Pancreas (tissue), 10 donors: ENCODE results near the gene TIMM17A. TPM values are rescaled to one million over a fixed set of nuclear protein-coding genes. Genes with fewer than 3 reads are reported as not detected.
A peak's percentile ranks its signal among the peaks of the same experiment; 100 is the strongest.

ENCODE experiments used
- ATAC-seq, 4 donors: fragments of 200-7000 bp; cut with Tn5 transposase; one replicate each; pipeline versions ENCODE4 v1.8.0 to v1.9.1; 2020; ENCODE audit warnings: mild to moderate bottlenecking in 4 of 4, moderate library complexity in 4 of 4
- DNase-seq, 6 donors: peaks; one replicate each; pipeline ENCODE4 v3.0.0-alpha.2; 2020
- FAIRE-seq: peaks from 2 replicates; lab custom pipeline; 2012; peaks lifted over from hg19 to GRCh38; lab: Jason Lieb, UNC
- H3K27ac ChIP-seq, 4 donors: fragments of 200-600 bp; sonication (generic); 1 replicate in 3 of 4; 2 replicates in 1 of 4; pipeline versions ENCODE4 v1.5.0 to v1.8.0; 2020
- H3K27me3 ChIP-seq, 4 donors: fragments of 200-600 bp; one replicate each; pipeline ENCODE4 v1.8.0; 2021
- H3K36me3 ChIP-seq, 3 donors: fragments of 200-600 bp; sonication (generic) in 1 of 3; one replicate each; pipeline versions ENCODE4 v1.5.0 to v1.8.0; 2020 to 2021
- H3K4me1 ChIP-seq, 3 donors: fragments of 200-600 bp; one replicate each; pipeline ENCODE4 v1.8.0; 2021
- H3K4me3 ChIP-seq, 4 donors: fragments of 200-600 bp; sonication (generic) in 2 of 4; one replicate each; pipeline versions ENCODE4 v1.5.0 to v1.8.0; 2020 to 2021
- H3K9me3 ChIP-seq, 4 donors: fragments of 200-600 bp; one replicate each; pipeline ENCODE4 v1.8.0; 2021
- WGBS, 2 donors: extraction: QIAGEN DNeasy Blood & Tissue Kit; methylation state at CpG; one replicate each; pipeline ENCODE4 v1.1.7; 2013; 5-methylcytosine and 5-hydroxymethylcytosine counted together
- intact Hi-C, 3 donors: fragments of 100-400 bp; cut with DNase I; formaldehyde crosslinking; loops; one replicate each; pipeline versions ENCODE4 v1.11.1 to v1.14.2; 2022
- polyA plus RNA-seq, 2 donors: library from polyadenylated mRNA; stranded (reverse); fragments of 200-250 nt; gene quantifications; one replicate each; pipeline ENCODE4 v1.2.3, GENCODE V29; 2013
- total RNA-seq, 6 donors: library from RNA; stranded (reverse); fragmentation: NEBNext Ultra II Directional in 4 of 6; extraction: Animal tissue kit (Norgen Biotek cat#: 25700) in 4 of 6; gene quantifications; one replicate each; pipeline versions ENCODE4 v1.2.1 to v1.2.4, GENCODE V29; 2021 to 2023
- TF ChIP-seq, protein P1 (sequence below), 4 donors: fragments of 200-600 bp; sonication (generic) in 3 of 4; IDR thresholded peaks; one replicate each; pipeline versions ENCODE4 v1.5.0 to v1.8.0; 2021; ENCODE audit warnings: antibody characterized with exemption in 4 of 4
- donor health status: healthy with polysubstance abuse.
- donor health status: DM: no; HTN: no; CAD: no; lungs with moderate emphysema.
- donor health status: DM: no; HTN: no; CAD: no.
- donor health status: control.
- donor health status: control.
- donor health status: Bipolar disorder and iron deficiency.
- donor health status: DM: yes; HTN: yes; CAD: no.
- donor health status: DM: no; HTN: no; CAD: no.
- donor health status: DM: no; HTN: no; CAD: no.
- donor health status: DM: yes; HTN: yes; CAD: no.

The TIMM17A gene
- 10 to 100 TPM in 5 of 6 donors, 1 to 10 TPM in 1; 7.9 to 17.8 (median 17.1) TPM for total RNA-seq
- polyA plus RNA-seq: 10 to 100 TPM; 18.1 to 28.2 TPM

DNA sequence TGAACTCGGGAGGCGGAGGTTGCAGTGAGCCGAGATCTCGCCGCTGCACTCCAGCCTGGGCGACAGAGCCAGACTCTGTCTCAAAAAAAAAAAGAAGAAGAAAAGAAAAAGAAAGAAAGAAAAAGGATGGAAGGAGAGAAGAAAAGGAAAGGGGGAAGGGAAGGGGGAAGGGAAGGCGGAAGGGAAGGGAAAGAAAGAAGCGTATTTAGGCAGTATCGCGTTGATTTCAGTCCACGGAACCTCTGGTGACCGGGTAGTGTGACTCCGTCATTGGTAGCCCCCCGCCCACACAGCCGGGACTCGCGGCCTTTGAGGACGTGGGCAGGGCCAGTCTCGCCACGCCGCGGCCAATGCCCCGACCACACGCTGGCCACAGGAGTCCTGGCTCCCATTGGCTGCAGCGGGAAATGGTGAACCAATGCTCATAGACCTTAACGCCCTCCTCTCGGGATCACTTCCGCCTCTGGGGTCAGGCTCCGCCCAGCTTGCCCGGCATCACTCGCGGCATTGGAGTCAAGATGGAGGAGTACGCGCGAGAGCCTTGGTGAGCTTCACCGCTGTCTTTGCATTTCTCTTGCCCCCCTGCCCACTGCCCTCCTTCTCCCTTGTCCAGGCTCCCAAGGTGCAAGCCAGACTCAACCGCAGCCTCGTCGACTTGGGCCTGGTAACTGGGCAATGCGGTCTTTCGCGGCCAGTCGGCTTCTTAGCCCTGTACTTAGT, at the start of gene TIMM17A:
Gene TIMM17A (plus strand): TSS at position 495 of the 720 bp plus-strand sequence. CDS start 24 bp downstream, at position 519.
- FAIRE-seq: peak; percentile 84
- intact Hi-C loops: no loop called here

DNA sequence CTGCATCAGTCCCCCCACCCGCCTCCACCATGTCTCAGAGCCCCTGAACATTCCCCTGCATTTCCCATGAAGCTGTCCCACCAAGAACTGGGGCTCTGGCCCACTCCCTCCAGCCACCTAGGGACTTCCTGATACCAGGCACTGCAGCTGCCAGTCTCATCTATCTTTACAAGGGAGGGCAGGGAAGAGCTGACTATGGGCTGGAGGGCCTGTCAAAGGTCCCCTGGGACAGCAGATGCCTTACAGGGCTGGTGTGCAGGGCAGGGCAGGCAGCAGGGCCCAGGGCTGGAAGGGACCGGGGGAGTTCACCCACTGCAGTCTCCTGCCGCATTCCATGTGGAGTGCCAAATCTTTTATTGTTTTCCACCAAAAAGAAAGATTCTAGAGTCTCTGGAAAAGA, 49.0 kb upstream of the TIMM17A start:
- ATAC-seq (no peak), DNase-seq (no peak), FAIRE-seq (no peak)
- intact Hi-C loops: no loop called here
- 85 to 92% methylated on average over 3 of the region's 3 CpGs for WGBS, 2 donors
- no peaks in the 10 kb centered on the region for H3K27me3 ChIP-seq
- no peak overlapping the region for H3K27ac ChIP-seq
- H3K4me3 ChIP-seq: no peak overlapping the region
- H3K36me3 ChIP-seq: no peaks in the 10 kb centered on the region
- H3K9me3 ChIP-seq: no peaks in the 10 kb centered on the region
- TF ChIP-seq, protein P1, sequence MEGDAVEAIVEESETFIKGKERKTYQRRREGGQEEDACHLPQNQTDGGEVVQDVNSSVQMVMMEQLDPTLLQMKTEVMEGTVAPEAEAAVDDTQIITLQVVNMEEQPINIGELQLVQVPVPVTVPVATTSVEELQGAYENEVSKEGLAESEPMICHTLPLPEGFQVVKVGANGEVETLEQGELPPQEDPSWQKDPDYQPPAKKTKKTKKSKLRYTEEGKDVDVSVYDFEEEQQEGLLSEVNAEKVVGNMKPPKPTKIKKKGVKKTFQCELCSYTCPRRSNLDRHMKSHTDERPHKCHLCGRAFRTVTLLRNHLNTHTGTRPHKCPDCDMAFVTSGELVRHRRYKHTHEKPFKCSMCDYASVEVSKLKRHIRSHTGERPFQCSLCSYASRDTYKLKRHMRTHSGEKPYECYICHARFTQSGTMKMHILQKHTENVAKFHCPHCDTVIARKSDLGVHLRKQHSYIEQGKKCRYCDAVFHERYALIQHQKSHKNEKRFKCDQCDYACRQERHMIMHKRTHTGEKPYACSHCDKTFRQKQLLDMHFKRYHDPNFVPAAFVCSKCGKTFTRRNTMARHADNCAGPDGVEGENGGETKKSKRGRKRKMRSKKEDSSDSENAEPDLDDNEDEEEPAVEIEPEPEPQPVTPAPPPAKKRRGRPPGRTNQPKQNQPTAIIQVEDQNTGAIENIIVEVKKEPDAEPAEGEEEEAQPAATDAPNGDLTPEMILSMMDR (IDR thresholded peaks at IDR 0.05): no peak
- no peaks in the 10 kb centered on the region for H3K4me1 ChIP-seq

More for the DNA sequence above, at the start of gene TIMM17A:
- ATAC-seq (peak; percentile 100), DNase-seq (peak; percentile 93 to 97 (median 95))
- H3K9me3 ChIP-seq: no peaks in the 10 kb centered on the region
- TF ChIP-seq, protein P1 (IDR thresholded peaks at IDR 0.05): no peak
- WGBS, 2 donors: 1% methylated on average over 43 of the region's 43 CpGs
- H3K4me3 ChIP-seq: peak within 1 kb of the TSS; percentile 69 to 85 (median 78)
- no peaks in the 10 kb centered on the region for H3K27me3 ChIP-seq
- peak within 1 kb of the TSS; percentile 66 to 90 (median 78) for H3K27ac ChIP-seq
- peaks cover 2 to 17% (median 11%) of the 10 kb centered on the region in 3 donors for H3K36me3 ChIP-seq
- peaks cover 0 to 12% (median 11%) of the 10 kb centered on the region in 3 donors for H3K4me1 ChIP-seq

DNA sequence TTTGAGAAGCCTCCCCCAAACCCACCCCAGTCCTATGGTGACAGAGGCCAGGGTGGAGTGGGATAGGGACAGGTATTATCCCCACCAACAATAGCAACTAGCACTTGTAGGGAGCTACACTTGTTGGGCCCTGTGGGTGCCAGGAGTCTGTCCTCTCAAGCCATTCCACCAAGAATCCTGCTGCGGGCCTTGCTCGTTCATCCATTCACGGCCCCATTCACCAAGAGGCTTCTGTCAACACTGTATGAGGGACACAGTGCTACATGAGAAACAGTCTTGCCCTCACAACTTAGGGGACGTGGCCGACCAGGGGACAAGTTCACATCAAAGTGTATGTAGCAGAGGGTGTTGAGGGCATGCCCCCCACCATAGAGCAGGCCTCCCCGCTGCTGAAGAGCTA, 47.7 kb upstream of the TIMM17A start:
- no peaks in the 10 kb centered on the region for H3K4me1 ChIP-seq
- WGBS, 2 donors: 84 to 86% methylated on average over 6 of the region's 6 CpGs
- H3K36me3 ChIP-seq: no peaks in the 10 kb centered on the region
- H3K27me3 ChIP-seq: no peaks in the 10 kb centered on the region
- H3K27ac ChIP-seq: no peak overlapping the region
- FAIRE-seq (no peak), ATAC-seq (no peak), DNase-seq (no peak)
- no peaks in the 10 kb centered on the region for H3K9me3 ChIP-seq
- intact Hi-C loops: no loop called here
- TF ChIP-seq, protein P1 (IDR thresholded peaks at IDR 0.05): no peak
- no peak overlapping the region for H3K4me3 ChIP-seq

DNA sequence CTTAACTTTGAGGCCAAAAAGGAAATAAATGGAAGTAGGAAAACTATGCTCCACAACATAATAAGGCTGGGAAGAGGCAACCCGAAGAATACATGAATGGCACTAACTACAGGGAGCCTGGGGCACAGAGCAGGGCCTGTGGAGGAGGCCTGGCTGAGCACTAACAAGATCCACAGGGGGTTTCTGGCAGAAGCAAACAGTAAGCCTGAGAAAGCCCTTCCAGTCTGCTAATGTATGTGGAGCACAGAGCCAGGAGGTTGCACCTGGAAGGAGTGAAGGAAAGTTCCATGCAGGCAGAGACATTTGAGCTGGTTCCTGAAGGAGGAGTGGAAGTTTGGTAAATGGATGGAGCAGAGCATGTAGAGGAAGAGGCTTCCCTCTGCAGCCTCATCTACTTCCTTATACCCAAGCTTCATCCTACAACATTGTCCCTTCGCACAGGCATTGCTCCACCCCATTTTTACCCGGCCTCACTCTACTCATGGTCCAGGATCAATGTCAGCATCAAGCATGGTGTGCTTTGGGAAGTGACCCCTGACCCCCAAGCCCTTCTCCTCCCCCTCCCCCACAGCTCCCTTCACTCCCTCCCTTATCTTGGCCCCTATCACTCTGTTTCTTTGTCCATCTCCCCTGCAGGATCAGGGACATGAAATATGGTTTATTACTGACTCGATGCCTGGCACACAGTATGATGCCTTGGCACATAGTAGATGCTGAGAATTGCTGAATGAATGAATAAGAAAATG, 43.3 kb upstream of the TIMM17A start:
- no peaks in the 10 kb centered on the region for H3K4me1 ChIP-seq
- WGBS, 2 donors: 64 to 78% methylated on average over 4 of the region's 4 CpGs
- H3K27ac ChIP-seq: no peak overlapping the region
- no peaks in the 10 kb centered on the region for H3K9me3 ChIP-seq
- H3K27me3 ChIP-seq: no peaks in the 10 kb centered on the region
- intact Hi-C loops: no loop called here
- no peak for DNase-seq
- no peak overlapping the region for H3K4me3 ChIP-seq
- no peak for FAIRE-seq
- no peak for ATAC-seq
- TF ChIP-seq, protein P1 (IDR thresholded peaks at IDR 0.05): no peak
- no peaks in the 10 kb centered on the region for H3K36me3 ChIP-seq
